Liver (tissue), 9 donors: ENCODE data around the gene ZNF79. TPM values are rescaled to one million over a fixed set of nuclear protein-coding genes. Genes with fewer than 3 reads are reported as not detected.

Source experiments
- DNase-seq: peaks from one replicate; pipeline ENCODE4 v3.0.0-alpha.2; 2017; ENCODE audit warnings: low spot score
- H3K27ac ChIP-seq, 2 donors: one replicate each; pipeline ENCODE4 v1.7.0; 2013; ENCODE audit warnings: inconsistent platforms in 2 of 2, low read length in 2 of 2, control low read depth in 1 of 2, low read depth in 1 of 2, mild to moderate bottlenecking in 1 of 2
- H3K27me3 ChIP-seq, 4 donors: one replicate each; pipeline versions ENCODE4 v1.6.1 to v1.7.0; 2013; ENCODE audit warnings: low read length in 3 of 4, inconsistent platforms in 1 of 4, mild to moderate bottlenecking in 1 of 4, moderate library complexity in 1 of 4; ENCODE audit not compliant: control insufficient read depth in 4 of 4, insufficient read depth in 4 of 4
- H3K36me3 ChIP-seq, 4 donors: one replicate each; pipeline versions ENCODE4 v1.6.1 to v1.7.0; 2013; ENCODE audit warnings: low read length in 3 of 4, mild to moderate bottlenecking in 3 of 4, low read depth in 1 of 4, moderate library complexity in 1 of 4; ENCODE audit not compliant: control insufficient read depth in 4 of 4, insufficient read depth in 3 of 4
- H3K4me1 ChIP-seq, 4 donors: one replicate each; pipeline versions ENCODE4 v1.6.1 to v1.7.0; 2013; ENCODE audit warnings: low read length in 3 of 4, mild to moderate bottlenecking in 3 of 4, moderate library complexity in 1 of 4; ENCODE audit not compliant: control insufficient read depth in 4 of 4, insufficient read depth in 4 of 4
- H3K4me3 ChIP-seq, 3 donors: one replicate each; pipeline versions ENCODE4 v1.6.1 to v1.7.0; 2013; ENCODE audit warnings: low read length in 3 of 3, control low read depth in 1 of 3, low read depth in 1 of 3, mild to moderate bottlenecking in 1 of 3
- H3K9ac ChIP-seq, 2 donors: one replicate each; pipeline ENCODE4 v1.7.0; 2013; ENCODE audit warnings: low read length in 2 of 2, mild to moderate bottlenecking in 2 of 2, moderate library complexity in 2 of 2, control low read depth in 1 of 2, low read depth in 1 of 2
- H3K9me3 ChIP-seq, 4 donors: one replicate each; pipeline versions ENCODE4 v1.6.1 to v1.7.0; 2013; ENCODE audit warnings: low read length in 3 of 4; ENCODE audit not compliant: control insufficient read depth in 4 of 4
- EGR1 ChIP-seq, 2 donors: IDR thresholded peaks; 2 replicates each; pipeline ENCODE4 v1.6.1; 2016 to 2018; ENCODE audit warnings: antibody characterized with exemption in 2 of 2, low read depth in 2 of 2
- FOXA1 ChIP-seq: IDR thresholded peaks from 2 replicates; pipeline ENCODE4 v1.6.1; 2016; ENCODE audit warnings: antibody characterized with exemption
- FOXA2 ChIP-seq: IDR thresholded peaks from 2 replicates; pipeline ENCODE4 v1.6.1; 2016; ENCODE audit warnings: antibody characterized with exemption
- GABPA ChIP-seq, 2 donors: IDR thresholded peaks in 1 of 2; conservative IDR thresholded peaks in 1 of 2; 2 replicates each; pipeline ENCODE4 v1.6.1; 2016; ENCODE audit warnings: antibody characterized with exemption in 2 of 2, mild to moderate bottlenecking in 1 of 2, moderate library complexity in 1 of 2
- HNF4A ChIP-seq, 2 donors: conservative IDR thresholded peaks; 2 replicates each; pipeline ENCODE4 v1.6.1; 2016; ENCODE audit warnings: antibody characterized with exemption in 2 of 2, mild to moderate bottlenecking in 2 of 2
- HNF4G ChIP-seq: IDR thresholded peaks from 2 replicates; pipeline ENCODE4 v1.6.1; 2016; ENCODE audit warnings: antibody characterized with exemption
- JUND ChIP-seq, 2 donors: IDR thresholded peaks; 2 replicates each; pipeline ENCODE4 v1.6.1; 2016; ENCODE audit warnings: antibody characterized with exemption in 2 of 2
- MAX ChIP-seq: IDR thresholded peaks from 2 replicates; pipeline ENCODE4 v1.6.1; 2016; ENCODE audit warnings: antibody characterized with exemption
- NR2F2 ChIP-seq: IDR thresholded peaks from 2 replicates; pipeline ENCODE4 v1.6.1; 2016; ENCODE audit warnings: antibody characterized with exemption
- RAD21 ChIP-seq, 2 donors: IDR thresholded peaks; 2 replicates each; pipeline ENCODE4 v1.6.1; 2016; ENCODE audit warnings: antibody characterized with exemption in 2 of 2, mild to moderate bottlenecking in 2 of 2
- REST ChIP-seq: IDR thresholded peaks from 2 replicates; pipeline ENCODE4 v1.6.1; 2016; ENCODE audit warnings: antibody characterized with exemption, mild to moderate bottlenecking
- RXRA ChIP-seq, 2 donors: IDR thresholded peaks; 2 replicates each; pipeline ENCODE4 v1.6.1; 2017 to 2018; ENCODE audit warnings: antibody characterized with exemption in 2 of 2, mild to moderate bottlenecking in 1 of 2
- SP1 ChIP-seq: IDR thresholded peaks from 2 replicates; pipeline ENCODE4 v1.6.1; 2018; ENCODE audit warnings: antibody characterized with exemption, mild to moderate bottlenecking
- TAF1 ChIP-seq: conservative IDR thresholded peaks from 2 replicates; pipeline ENCODE4 v1.6.1; 2016; ENCODE audit warnings: antibody characterized with exemption, mild to moderate bottlenecking
- YY1 ChIP-seq: IDR thresholded peaks from 2 replicates; pipeline ENCODE4 v1.6.1; 2016; ENCODE audit warnings: antibody characterized with exemption, mild to moderate bottlenecking
- WGBS: extraction: QIAGEN DNeasy Blood & Tissue Kit; methylation state at CpG from one replicate; pipeline ENCODE4 v1.1.7; 2013; 5-methylcytosine and 5-hydroxymethylcytosine counted together
- polyA plus RNA-seq, 2 donors: library from polyadenylated mRNA; stranded (reverse) in 1 of 2; unstranded in 1 of 2; fragments of 200-250 nt in 1 of 2; fragments of >200 nt in 1 of 2; fragmentation: Nextera tagmentation in 1 of 2; extraction: Ambion mirVana in 1 of 2; gene quantifications; one replicate each; pipeline versions ENCODE4 v1.2.1 to v1.2.3, GENCODE V29; 2013 to 2015
- total RNA-seq, 2 donors: library from RNA; depleted of rRNA; stranded (reverse); fragments of >200 nt; gene quantifications; one replicate each; pipeline ENCODE4 v1.2.3, GENCODE V29; 2014
- TF ChIP-seq, protein P1 (sequence below): IDR thresholded peaks from 2 replicates; pipeline ENCODE4 v1.6.1; 2016; ENCODE audit warnings: antibody characterized with exemption
- TF ChIP-seq, protein P2 (sequence below): fragments of 150-350 bp; IDR thresholded peaks from 2 replicates; pipeline ENCODE4 v1.5.1; 2017; ENCODE audit warnings: improper control_type of control experiment, low read depth, low read length; ENCODE audit not compliant: missing input control
- TF ChIP-seq, protein P3 (sequence below): IDR thresholded peaks from 2 replicates; pipeline ENCODE4 v1.6.1; 2016; ENCODE audit warnings: antibody characterized with exemption
- donor health status: healthy.
- donor health status: healthy.
- donor health status: healthy.
- donor health status: healthy.
- donor health status: healthy.

The ZNF79 gene
- total and polyA plus RNA-seq, 4 donors, result 2.2 to 6.9 (median 4.2) TPM

GRCh38 chr9:127445851-127446712 is 21.9 kb downstream of the ZNF79 start:
- peaks cover 5 to 25% (median 21%) of the 10 kb centered on the region in 4 donors for H3K4me1 ChIP-seq
- H3K27ac ChIP-seq, result peak overlapping the region in 1 of 2 donors; percentile 27
- H3K36me3 ChIP-seq, result peaks cover 17 to 66% (median 54%) of the 10 kb centered on the region in 4 donors
- 84% methylated on average over 4 of the region's 4 CpGs for WGBS
- peaks cover 8 to 11% (median 10%) of the 10 kb centered on the region in 4 donors for H3K9me3 ChIP-seq
- no peak for DNase-seq
- TF ChIP-seq JUND (IDR thresholded peaks at IDR 0.05), result no peak
- TF ChIP-seq MAX, result no peak
- no peak for TF ChIP-seq HNF4G
- TF ChIP-seq REST, result no peak
- TF ChIP-seq, protein P1, sequence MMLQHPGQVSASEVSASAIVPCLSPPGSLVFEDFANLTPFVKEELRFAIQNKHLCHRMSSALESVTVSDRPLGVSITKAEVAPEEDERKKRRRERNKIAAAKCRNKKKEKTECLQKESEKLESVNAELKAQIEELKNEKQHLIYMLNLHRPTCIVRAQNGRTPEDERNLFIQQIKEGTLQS, result no peak
- no peak for TF ChIP-seq EGR1 (IDR thresholded peaks at IDR 0.05; ENCODE audit: low read depth in 2 of 2)
- TF ChIP-seq FOXA2, result no peak
- no peak for TF ChIP-seq RXRA (IDR thresholded peaks at IDR 0.05)
- TF ChIP-seq HNF4A (conservative IDR thresholded peaks at IDR 0.05), result no peak
- no peak for TF ChIP-seq GABPA (IDR thresholded peaks at IDR 0.05 in 1 of 2, conservative IDR thresholded peaks at IDR 0.05 in 1 of 2)
- TF ChIP-seq RAD21 (IDR thresholded peaks at IDR 0.05), result no peak
- no peak for TF ChIP-seq NR2F2
- no peak for TF ChIP-seq SP1
- TF ChIP-seq, protein P2, sequence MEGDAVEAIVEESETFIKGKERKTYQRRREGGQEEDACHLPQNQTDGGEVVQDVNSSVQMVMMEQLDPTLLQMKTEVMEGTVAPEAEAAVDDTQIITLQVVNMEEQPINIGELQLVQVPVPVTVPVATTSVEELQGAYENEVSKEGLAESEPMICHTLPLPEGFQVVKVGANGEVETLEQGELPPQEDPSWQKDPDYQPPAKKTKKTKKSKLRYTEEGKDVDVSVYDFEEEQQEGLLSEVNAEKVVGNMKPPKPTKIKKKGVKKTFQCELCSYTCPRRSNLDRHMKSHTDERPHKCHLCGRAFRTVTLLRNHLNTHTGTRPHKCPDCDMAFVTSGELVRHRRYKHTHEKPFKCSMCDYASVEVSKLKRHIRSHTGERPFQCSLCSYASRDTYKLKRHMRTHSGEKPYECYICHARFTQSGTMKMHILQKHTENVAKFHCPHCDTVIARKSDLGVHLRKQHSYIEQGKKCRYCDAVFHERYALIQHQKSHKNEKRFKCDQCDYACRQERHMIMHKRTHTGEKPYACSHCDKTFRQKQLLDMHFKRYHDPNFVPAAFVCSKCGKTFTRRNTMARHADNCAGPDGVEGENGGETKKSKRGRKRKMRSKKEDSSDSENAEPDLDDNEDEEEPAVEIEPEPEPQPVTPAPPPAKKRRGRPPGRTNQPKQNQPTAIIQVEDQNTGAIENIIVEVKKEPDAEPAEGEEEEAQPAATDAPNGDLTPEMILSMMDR, result no peak
- no peak for TF ChIP-seq TAF1
- no peak for TF ChIP-seq FOXA1
- TF ChIP-seq YY1, result no peak
- TF ChIP-seq, protein P3, sequence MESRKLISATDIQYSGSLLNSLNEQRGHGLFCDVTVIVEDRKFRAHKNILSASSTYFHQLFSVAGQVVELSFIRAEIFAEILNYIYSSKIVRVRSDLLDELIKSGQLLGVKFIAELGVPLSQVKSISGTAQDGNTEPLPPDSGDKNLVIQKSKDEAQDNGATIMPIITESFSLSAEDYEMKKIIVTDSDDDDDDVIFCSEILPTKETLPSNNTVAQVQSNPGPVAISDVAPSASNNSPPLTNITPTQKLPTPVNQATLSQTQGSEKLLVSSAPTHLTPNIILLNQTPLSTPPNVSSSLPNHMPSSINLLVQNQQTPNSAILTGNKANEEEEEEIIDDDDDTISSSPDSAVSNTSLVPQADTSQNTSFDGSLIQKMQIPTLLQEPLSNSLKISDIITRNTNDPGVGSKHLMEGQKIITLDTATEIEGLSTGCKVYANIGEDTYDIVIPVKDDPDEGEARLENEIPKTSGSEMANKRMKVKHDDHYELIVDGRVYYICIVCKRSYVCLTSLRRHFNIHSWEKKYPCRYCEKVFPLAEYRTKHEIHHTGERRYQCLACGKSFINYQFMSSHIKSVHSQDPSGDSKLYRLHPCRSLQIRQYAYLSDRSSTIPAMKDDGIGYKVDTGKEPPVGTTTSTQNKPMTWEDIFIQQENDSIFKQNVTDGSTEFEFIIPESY, result no peak
- no peak overlapping the region for H3K4me3 ChIP-seq
- H3K9ac ChIP-seq, result no peak overlapping the region
- H3K27me3 ChIP-seq, result no peaks in the 10 kb centered on the region
